Measurements from ENCODE around the gene ACTR6. TPM values are rescaled to one million over a fixed set of nuclear protein-coding genes. Genes with fewer than 3 reads are reported as not detected.

ACTR6 gene
- total and polyA plus RNA-seq, 9 of the 15 experiments (the other 6 are each of a cell fraction or from before 2014, with no cell fraction given), result 26.1 to 109 (median 70.9) TPM

GRCh38 chr12:100200463-100201181 lies at the start of gene ACTR6 (continued):
- TF ChIP-seq ZNF277 (CRISPR knock-in tag; IDR thresholded peaks at IDR 0.05; ENCODE audit: borderline replicate concordance), result no peak
- no peak for TF ChIP-seq KDM4B (IDR thresholded peaks at IDR 0.05; ENCODE audit: borderline replicate concordance in 2 of 2, low read depth in 1 of 2)
- no peak for TF ChIP-seq ZNF644 (tag; IDR thresholded peaks at IDR 0.05; ENCODE audit: low read depth)
- peak; percentile 81 for TF ChIP-seq SNIP1 (IDR thresholded peaks at IDR 0.05; ENCODE audit: low read depth)
- peak; percentile 85; the same call in 1 of the 2 replicates for TF ChIP-seq HDAC2 (IDR thresholded peaks at IDR 0.05)
- no peak for TF ChIP-seq ZNF589 (CRISPR knock-in tag; IDR thresholded peaks at IDR 0.05; ENCODE audit: low read depth)
- TF ChIP-seq ZBED1 (IDR thresholded peaks at IDR 0.05), result no peak
- no peak for TF ChIP-seq JUNB (CRISPR knock-in tag; conservative IDR thresholded peaks at IDR 0.05)
- TF ChIP-seq RHOXF2B (CRISPR knock-in tag; conservative IDR thresholded peaks at IDR 0.05), result no peak
- peak; percentile 63; the same call in 1 of the 2 replicates for TF ChIP-seq ESRRA (IDR thresholded peaks at IDR 0.05; ENCODE audit: borderline replicate concordance, low read depth)
- TF ChIP-seq RFX5 (IDR thresholded peaks at IDR 0.05; ENCODE audit: low read depth, low read length), result no peak
- TF ChIP-seq RFX1 (IDR thresholded peaks at IDR 0.05), result peak; percentile 98
- no peak for TF ChIP-seq FOS (IDR thresholded peaks at IDR 0.05; ENCODE audit: extremely low read depth, insufficient read length)
- no peak for TF ChIP-seq MXD1 (CRISPR knock-in tag; IDR thresholded peaks at IDR 0.05; ENCODE audit: borderline replicate concordance, poor library complexity, severe bottlenecking)
- TF ChIP-seq ZBTB43 (CRISPR knock-in tag; IDR thresholded peaks at IDR 0.05), result no peak
- TF ChIP-seq ZKSCAN3 (CRISPR knock-in tag; IDR thresholded peaks at IDR 0.05), result no peak
- no peak for TF ChIP-seq CBX2 (IDR thresholded peaks at IDR 0.05; ENCODE audit: insufficient read depth, low read length, poor library complexity, severe bottlenecking)
- peak; percentile 66 for TF ChIP-seq EP400 (IDR thresholded peaks at IDR 0.05)
- no peak for TF ChIP-seq NCOA6 (IDR thresholded peaks at IDR 0.05)
- TF ChIP-seq, protein P1, sequence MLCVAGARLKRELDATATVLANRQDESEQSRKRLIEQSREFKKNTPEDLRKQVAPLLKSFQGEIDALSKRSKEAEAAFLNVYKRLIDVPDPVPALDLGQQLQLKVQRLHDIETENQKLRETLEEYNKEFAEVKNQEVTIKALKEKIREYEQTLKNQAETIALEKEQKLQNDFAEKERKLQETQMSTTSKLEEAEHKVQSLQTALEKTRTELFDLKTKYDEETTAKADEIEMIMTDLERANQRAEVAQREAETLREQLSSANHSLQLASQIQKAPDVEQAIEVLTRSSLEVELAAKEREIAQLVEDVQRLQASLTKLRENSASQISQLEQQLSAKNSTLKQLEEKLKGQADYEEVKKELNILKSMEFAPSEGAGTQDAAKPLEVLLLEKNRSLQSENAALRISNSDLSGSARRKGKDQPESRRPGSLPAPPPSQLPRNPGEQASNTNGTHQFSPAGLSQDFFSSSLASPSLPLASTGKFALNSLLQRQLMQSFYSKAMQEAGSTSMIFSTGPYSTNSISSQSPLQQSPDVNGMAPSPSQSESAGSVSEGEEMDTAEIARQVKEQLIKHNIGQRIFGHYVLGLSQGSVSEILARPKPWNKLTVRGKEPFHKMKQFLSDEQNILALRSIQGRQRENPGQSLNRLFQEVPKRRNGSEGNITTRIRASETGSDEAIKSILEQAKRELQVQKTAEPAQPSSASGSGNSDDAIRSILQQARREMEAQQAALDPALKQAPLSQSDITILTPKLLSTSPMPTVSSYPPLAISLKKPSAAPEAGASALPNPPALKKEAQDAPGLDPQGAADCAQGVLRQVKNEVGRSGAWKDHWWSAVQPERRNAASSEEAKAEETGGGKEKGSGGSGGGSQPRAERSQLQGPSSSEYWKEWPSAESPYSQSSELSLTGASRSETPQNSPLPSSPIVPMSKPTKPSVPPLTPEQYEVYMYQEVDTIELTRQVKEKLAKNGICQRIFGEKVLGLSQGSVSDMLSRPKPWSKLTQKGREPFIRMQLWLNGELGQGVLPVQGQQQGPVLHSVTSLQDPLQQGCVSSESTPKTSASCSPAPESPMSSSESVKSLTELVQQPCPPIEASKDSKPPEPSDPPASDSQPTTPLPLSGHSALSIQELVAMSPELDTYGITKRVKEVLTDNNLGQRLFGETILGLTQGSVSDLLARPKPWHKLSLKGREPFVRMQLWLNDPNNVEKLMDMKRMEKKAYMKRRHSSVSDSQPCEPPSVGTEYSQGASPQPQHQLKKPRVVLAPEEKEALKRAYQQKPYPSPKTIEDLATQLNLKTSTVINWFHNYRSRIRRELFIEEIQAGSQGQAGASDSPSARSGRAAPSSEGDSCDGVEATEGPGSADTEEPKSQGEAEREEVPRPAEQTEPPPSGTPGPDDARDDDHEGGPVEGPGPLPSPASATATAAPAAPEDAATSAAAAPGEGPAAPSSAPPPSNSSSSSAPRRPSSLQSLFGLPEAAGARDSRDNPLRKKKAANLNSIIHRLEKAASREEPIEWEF (CRISPR knock-in tag; IDR thresholded peaks at IDR 0.05), result no peak
- TF ChIP-seq MEF2A (IDR thresholded peaks at IDR 0.05; ENCODE audit: control insufficient read depth, low read depth, low read length), result no peak; the same call in 1 of the 2 replicates

Data from K562 (cell line).